ENCODE results near the gene PHLDB3.

Gene PHLDB3

DNA sequence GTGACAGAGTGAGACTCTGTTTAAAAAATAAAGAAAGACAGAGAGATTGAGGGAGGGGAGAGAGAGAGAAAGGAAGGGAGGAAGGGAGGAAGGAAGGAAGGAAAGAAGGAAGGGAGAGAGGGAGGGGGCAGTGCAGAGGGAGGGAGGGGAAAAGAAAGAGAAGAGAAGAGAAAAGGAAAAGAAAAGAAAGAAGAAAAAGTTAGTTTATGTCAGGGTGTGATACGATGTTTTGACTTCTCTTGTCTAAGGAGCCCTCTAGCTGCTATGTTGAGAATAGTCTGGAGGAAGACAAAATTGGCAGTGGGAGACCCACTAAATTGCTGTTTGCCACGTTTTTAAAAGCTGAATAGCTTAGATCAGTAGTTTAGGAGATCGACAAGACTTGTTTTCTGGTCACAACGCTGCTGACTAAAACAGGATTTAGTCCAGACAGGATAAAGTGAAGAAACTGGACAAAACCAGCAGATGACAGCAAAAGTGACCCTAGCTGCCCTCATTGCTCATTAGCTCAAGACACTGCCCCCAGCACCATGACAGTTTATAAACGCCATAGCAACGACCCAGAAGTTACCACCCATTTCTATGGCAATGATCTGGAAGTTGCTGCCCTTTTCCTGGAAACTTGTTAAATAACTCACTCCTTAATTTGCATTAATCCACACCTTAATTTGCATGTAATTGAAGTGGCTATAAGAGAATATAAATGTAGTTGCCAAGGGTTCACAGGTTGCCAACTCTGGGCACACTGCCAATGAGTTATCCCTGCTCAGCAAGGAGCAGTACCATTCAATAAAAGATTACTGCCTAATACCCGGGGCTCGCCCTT is 78.8 kb downstream of the PHLDB3 start:
- no peak overlapping the region for H3K4me3 Mint-ChIP-seq
- peak overlapping the region; percentile 65 for H3K27ac Mint-ChIP-seq

More for the DNA sequence above, 78.8 kb downstream of the PHLDB3 start:
- Mint-ChIP-seq H3K27me3 (peaks cover 5% of the 10 kb centered on the region), H3K9me3 (no peaks in the 10 kb centered on the region), H3K4me1 (peaks cover 8% of the 10 kb centered on the region), H3K36me3 (no peaks in the 10 kb centered on the region)
- no peak for DNase-seq (ENCODE audit: low spot score in 2 of 2)
- no peak for ATAC-seq (ENCODE audit: low read depth)

All from memory B cell (primary cell).